IMR-90 (cell line): ENCODE measurements around the gene CACNA2D3. TPM values are rescaled to one million over a fixed set of nuclear protein-coding genes. Genes with fewer than 3 reads are reported as not detected.

ENCODE experiments used
- ATAC-seq: fragments of 200-7000 bp; cut with Tn5 transposase; 2 replicates; pipeline ENCODE4 v1.9.1; 2020; ENCODE audit warnings: low read depth, mild to moderate bottlenecking, moderate library complexity
- BruUV-seq: library from RNA; stranded (reverse); fragments of 400-500 nt; replicated peaks from 2 replicates; lab custom pipeline; 2021; lab: Mats Ljungman, UMichigan
- CTCF ChIA-PET: fragments of 300-600 bp; formaldehyde crosslinking; extraction: SDS; loops from one replicate; lab custom pipeline; 2021; ENCODE audit warnings: antibody characterized with exemption; lab: Yijun Ruan, JAX
- POLR2A ChIA-PET: fragments of 300-600 bp; sonication (Branson Sonifier 250); formaldehyde crosslinking; loops from one replicate; lab custom pipeline; 2022; ENCODE audit warnings: antibody characterized with exemption; ENCODE audit not compliant: unreplicated experiment; lab: Charles Lee
- DNase-seq: peaks from one replicate; pipeline ENCODE4 v3.0.0; 2013
- H2AFZ ChIP-seq: replicated peaks from 2 replicates; pipeline ENCODE3; 2013; ENCODE audit warnings: low read length, mild to moderate bottlenecking; ENCODE audit not compliant: poor library complexity
- H2AK5ac ChIP-seq: 2 replicates; pipeline ENCODE4 v1.6.1; 2013; ENCODE audit warnings: low read depth, low read length, inconsistent platforms
- H2AK9ac ChIP-seq: replicated peaks from 2 replicates; pipeline ENCODE3; 2013; ENCODE audit warnings: mild to moderate bottlenecking, low read depth, low read length, moderate library complexity; ENCODE audit not compliant: poor library complexity
- H2BK120ac ChIP-seq: 2 replicates; pipeline ENCODE4 v1.6.1; 2013; ENCODE audit warnings: low read depth, low read length, inconsistent platforms
- H2BK15ac ChIP-seq: 3 replicates; pipeline ENCODE4 v1.6.1; 2013; ENCODE audit warnings: low read depth, low read length, inconsistent platforms
- H2BK20ac ChIP-seq: 2 replicates; pipeline ENCODE4 v1.6.1; 2013; ENCODE audit warnings: low read depth, mild to moderate bottlenecking, inconsistent platforms, low read length, moderate library complexity
- H2BK5ac ChIP-seq: 2 replicates; pipeline ENCODE4 v1.6.1; 2013; ENCODE audit warnings: mild to moderate bottlenecking, low read depth, low read length, inconsistent platforms; ENCODE audit not compliant: poor library complexity, severe bottlenecking
- H3K14ac ChIP-seq: replicated peaks from 2 replicates; pipeline ENCODE4 v1.6.1; 2013; ENCODE audit warnings: low read depth, low read length, inconsistent platforms
- H3K18ac ChIP-seq: 2 replicates; pipeline ENCODE4 v1.6.1; 2013; ENCODE audit warnings: low read depth, low read length, control low read depth
- H3K23ac ChIP-seq: 2 replicates; pipeline ENCODE4 v1.6.1; 2013; ENCODE audit warnings: low read depth, low read length, inconsistent platforms
- H3K27ac ChIP-seq: 2 replicates; pipeline ENCODE4 v1.5.1; 2013; ENCODE audit warnings: mild to moderate bottlenecking, control low read depth, low read length; ENCODE audit not compliant: insufficient read depth
- H3K27me3 ChIP-seq: 2 replicates; pipeline ENCODE4 v1.6.1; 2013; ENCODE audit warnings: low read length; ENCODE audit not compliant: control insufficient read depth, insufficient read depth
- H3K36me3 ChIP-seq: 2 replicates; pipeline ENCODE4 v1.6.1; 2013; ENCODE audit warnings: low read length, mixed read lengths; ENCODE audit not compliant: control insufficient read depth, insufficient read depth
- H3K4ac ChIP-seq: 2 replicates; pipeline ENCODE4 v1.6.1; 2013; ENCODE audit warnings: low read depth, low read length, inconsistent platforms
- H3K4me1 ChIP-seq: 2 replicates; pipeline ENCODE4 v1.6.1; 2013; ENCODE audit warnings: low read length, mixed read lengths; ENCODE audit not compliant: control insufficient read depth, insufficient read depth
- H3K4me2 ChIP-seq: 2 replicates; pipeline ENCODE4 v1.6.1; 2013; ENCODE audit warnings: low read depth, mild to moderate bottlenecking, control low read depth, low read length, moderate library complexity
- H3K4me3 ChIP-seq: 2 replicates; pipeline ENCODE4 v1.5.1; 2013; ENCODE audit warnings: low read depth, mild to moderate bottlenecking, control low read depth, low read length, moderate library complexity; ENCODE audit not compliant: insufficient read depth
- H3K56ac ChIP-seq: 2 replicates; pipeline ENCODE4 v1.6.1; 2013; ENCODE audit warnings: low read length, inconsistent platforms; ENCODE audit not compliant: insufficient read depth; ENCODE audit errors: extremely low read depth
- H3K79me1 ChIP-seq, 2 experiments: 2 replicates each; pipeline ENCODE4 v1.6.1; 2013; ENCODE audit warnings: low read length in 2 of 2, inconsistent platforms in 1 of 2, low read depth in 1 of 2
- H3K9ac ChIP-seq: 2 replicates; pipeline ENCODE4 v1.6.1; 2013; ENCODE audit warnings: low read depth, low read length, control low read depth
- H3K9me1 ChIP-seq: 2 replicates; pipeline ENCODE4 v1.6.1; 2013; ENCODE audit warnings: low read length, inconsistent platforms; ENCODE audit not compliant: insufficient read depth
- H3K9me3 ChIP-seq: 2 replicates; pipeline ENCODE4 v1.6.1; 2013; ENCODE audit warnings: low read length; ENCODE audit not compliant: control insufficient read depth, insufficient read depth
- H4K20me1 ChIP-seq: 2 replicates; pipeline ENCODE4 v1.6.1; 2013; ENCODE audit warnings: low read length, inconsistent platforms; ENCODE audit not compliant: insufficient read depth
- H4K5ac ChIP-seq: 2 replicates; pipeline ENCODE4 v1.6.1; 2013; ENCODE audit warnings: mild to moderate bottlenecking, low read depth, low read length, control low read depth
- H4K8ac ChIP-seq, 2 experiments: 2 replicates each; pipeline ENCODE4 v1.6.1; 2013; ENCODE audit warnings: low read depth in 2 of 2, low read length in 2 of 2, control low read depth in 1 of 2, inconsistent platforms in 1 of 2
- H4K91ac ChIP-seq: 2 replicates; pipeline ENCODE4 v1.6.1; 2013; ENCODE audit warnings: low read depth, low read length, inconsistent platforms; ENCODE audit not compliant: insufficient read depth
- BHLHE40 ChIP-seq: fragments of 150-350 bp; IDR thresholded peaks from 2 replicates; pipeline ENCODE4 v1.6.1; 2016; ENCODE audit warnings: mild to moderate bottlenecking, low read depth, low read length
- CHD1 ChIP-seq: IDR thresholded peaks from 2 replicates; pipeline ENCODE4 v1.6.1; 2012; ENCODE audit warnings: low read depth, low read length, improper control_type of control experiment
- FOS ChIP-seq: fragments of 150-350 bp; IDR thresholded peaks from 2 replicates; pipeline ENCODE4 v1.6.1; 2016; ENCODE audit warnings: low read depth, low read length
- MAZ ChIP-seq: IDR thresholded peaks from 2 replicates; pipeline ENCODE4 v1.6.1; 2012; ENCODE audit warnings: low read depth, mild to moderate bottlenecking, low read length, improper control_type of control experiment, moderate library complexity, borderline replicate concordance
- MXI1 ChIP-seq: IDR thresholded peaks from 2 replicates; pipeline ENCODE4 v1.6.1; 2012; ENCODE audit warnings: low read depth, mild to moderate bottlenecking, low read length, moderate library complexity, borderline replicate concordance
- NFE2L2 ChIP-seq: fragments of 150-350 bp; IDR thresholded peaks from 2 replicates; pipeline ENCODE4 v1.6.1; 2016; ENCODE audit warnings: low read depth, mild to moderate bottlenecking, low read length
- RAD21 ChIP-seq: IDR thresholded peaks from 2 replicates; pipeline ENCODE4 v1.6.1; 2012; ENCODE audit warnings: low read length, improper control_type of control experiment
- RCOR1 ChIP-seq: IDR thresholded peaks from 2 replicates; pipeline ENCODE4 v1.6.1; 2012; ENCODE audit warnings: mild to moderate bottlenecking, low read length, improper control_type of control experiment; ENCODE audit not compliant: insufficient replicate concordance
- RFX5 ChIP-seq: IDR thresholded peaks from 2 replicates; pipeline ENCODE4 v1.8.0; 2012; ENCODE audit warnings: low read depth, mild to moderate bottlenecking, low read length, moderate library complexity
- WGBS, 2 experiments: methylation state at CpG; one replicate each; pipeline versions ENCODE4 v1.1.5 to v1.1.7; 2013; ENCODE audit warnings: missing lambda C conversion rate in 2 of 2; ENCODE audit not compliant: insufficient read length in 1 of 2; ENCODE audit errors: extremely low coverage in 2 of 2; 5-methylcytosine and 5-hydroxymethylcytosine counted together
- dilution Hi-C: fragments of 300-500 bp; cut with HindIII; formaldehyde crosslinking; loops from one replicate; pipeline ENCODE4 v1.14.3; 2018; ENCODE audit warnings: low sequenced_read_pairs; ENCODE audit not compliant: unreplicated experiment
- in situ Hi-C: fragments of 300-500 bp; cut with MboI; formaldehyde crosslinking; loops from 3 replicates; pipeline ENCODE4 v1.14.3; 2019; ENCODE audit warnings: low sequenced_read_pairs, inconsistent platforms, mixed read lengths
- intact Hi-C: fragments of 100-400 bp; cut with micrococcal nuclease; formaldehyde crosslinking; loops from 2 replicates; pipeline ENCODE4 v1.10.0; 2022
- polyA plus RNA-seq, 3 experiments: library from polyadenylated mRNA; depleted of rRNA; stranded (reverse); fragments of >200 nt; gene quantifications; 2 replicates each; pipeline ENCODE4 v1.2.3, GENCODE V29; 2012; ENCODE audit warnings: low replicate concordance in 1 of 3
- total RNA-seq: library from RNA; depleted of rRNA; stranded (reverse); fragments of >200 nt; gene quantifications from 2 replicates; pipeline ENCODE4 v1.2.3, GENCODE V29; 2012
- TF ChIP-seq, protein P1 (sequence below): fragments of 150-350 bp; IDR thresholded peaks from 2 replicates; pipeline ENCODE4 v1.6.1; 2017; ENCODE audit warnings: mild to moderate bottlenecking, antibody characterized with exemption, low read length, low read depth
- TF ChIP-seq, protein P2 (sequence below): conservative IDR thresholded peaks from 2 replicates; pipeline ENCODE4 v1.5.1; 2012; ENCODE audit warnings: mild to moderate bottlenecking, low read depth, low read length, improper control_type of control experiment

Gene CACNA2D3
- total and polyA plus RNA-seq, 2 of the 4 experiments (the other 2 are of a cell fraction) = 0.36 to 0.41 TPM

DNA sequence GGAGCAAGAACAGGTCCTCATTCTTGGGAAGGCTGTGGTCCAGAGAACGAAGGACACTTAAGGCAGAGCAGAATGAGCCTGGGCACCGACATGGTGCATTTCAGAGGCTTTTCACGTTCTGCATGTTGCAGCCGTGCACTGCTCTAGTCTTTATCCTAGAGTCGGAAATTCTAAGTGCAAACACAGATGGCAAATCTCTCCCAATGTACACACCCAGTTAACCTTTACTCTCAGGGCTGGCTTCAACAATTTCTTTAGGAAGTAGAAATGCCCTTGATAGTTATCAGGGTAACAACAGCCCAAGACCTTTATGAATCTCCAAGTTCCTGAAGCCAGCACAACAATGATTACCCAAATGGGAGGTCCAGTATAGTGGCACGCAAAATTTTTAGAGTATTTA lies 844.6 kb downstream of the CACNA2D3 start:
- Histone ChIP-seq H2BK120ac (peak overlapping the region; percentile 65), H2BK15ac (peak overlapping the region; percentile 61; the same call in 1 of the 3 replicates), H3K9ac (no peak overlapping the region), H2AK5ac (peak overlapping the region; percentile 62; the same call in 1 of the 2 replicates), H2BK20ac (peak overlapping the region; percentile 78), H3K4me3 (no peak overlapping the region), H2AFZ (no peak overlapping the region), H4K5ac (peak overlapping the region; percentile 70; the same call in 1 of the 2 replicates), H4K91ac (peak overlapping the region; percentile 55), H3K14ac (no peak overlapping the region; the same call in 1 of the 2 replicates), H3K36me3 (no peaks in the 10 kb centered on the region), H3K9me3 (no peaks in the 10 kb centered on the region), H4K8ac (peak overlapping the region; percentile 46 to 49; a peak in 2 of 4 replicates), H3K27me3 (no peaks in the 10 kb centered on the region), H3K27ac (no peak overlapping the region), H3K79me1 (no peaks in the 10 kb centered on the region; a peak in 1 of 4 replicates), H3K56ac (0 out of 2 replicates have a peak overlapping the region, but pooled peaks have one; percentile 16), H2AK9ac (no peak overlapping the region), H2BK5ac (no peak overlapping the region), H3K23ac (no peak overlapping the region), H3K18ac (peak overlapping the region; percentile 71; the same call in 1 of the 2 replicates), H3K4ac (peak overlapping the region; percentile 74), H3K9me1 (peaks cover 25% of the 10 kb centered on the region), H3K4me2 (no peak overlapping the region), H3K4me1 (peaks cover 33% of the 10 kb centered on the region), H4K20me1 (no peaks in the 10 kb centered on the region)
- ChIA-PET POLR2A (no interaction called here), CTCF (no interaction called here)
- intact Hi-C loops = loop anchor here (5.0 kb wide), 1 partner anchor 200 kb away; no protein-coding TSS in a partner anchor
- TF ChIP-seq RCOR1 (no peak), MXI1 (no peak), BHLHE40 (no peak), NFE2L2 (no peak), FOS (no peak), RFX5 (no peak), RAD21 (no peak), CHD1 (no peak), MAZ (no peak)
- TF ChIP-seq, protein P1, sequence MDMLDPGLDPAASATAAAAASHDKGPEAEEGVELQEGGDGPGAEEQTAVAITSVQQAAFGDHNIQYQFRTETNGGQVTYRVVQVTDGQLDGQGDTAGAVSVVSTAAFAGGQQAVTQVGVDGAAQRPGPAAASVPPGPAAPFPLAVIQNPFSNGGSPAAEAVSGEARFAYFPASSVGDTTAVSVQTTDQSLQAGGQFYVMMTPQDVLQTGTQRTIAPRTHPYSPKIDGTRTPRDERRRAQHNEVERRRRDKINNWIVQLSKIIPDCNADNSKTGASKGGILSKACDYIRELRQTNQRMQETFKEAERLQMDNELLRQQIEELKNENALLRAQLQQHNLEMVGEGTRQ = no peak
- TF ChIP-seq, protein P2, sequence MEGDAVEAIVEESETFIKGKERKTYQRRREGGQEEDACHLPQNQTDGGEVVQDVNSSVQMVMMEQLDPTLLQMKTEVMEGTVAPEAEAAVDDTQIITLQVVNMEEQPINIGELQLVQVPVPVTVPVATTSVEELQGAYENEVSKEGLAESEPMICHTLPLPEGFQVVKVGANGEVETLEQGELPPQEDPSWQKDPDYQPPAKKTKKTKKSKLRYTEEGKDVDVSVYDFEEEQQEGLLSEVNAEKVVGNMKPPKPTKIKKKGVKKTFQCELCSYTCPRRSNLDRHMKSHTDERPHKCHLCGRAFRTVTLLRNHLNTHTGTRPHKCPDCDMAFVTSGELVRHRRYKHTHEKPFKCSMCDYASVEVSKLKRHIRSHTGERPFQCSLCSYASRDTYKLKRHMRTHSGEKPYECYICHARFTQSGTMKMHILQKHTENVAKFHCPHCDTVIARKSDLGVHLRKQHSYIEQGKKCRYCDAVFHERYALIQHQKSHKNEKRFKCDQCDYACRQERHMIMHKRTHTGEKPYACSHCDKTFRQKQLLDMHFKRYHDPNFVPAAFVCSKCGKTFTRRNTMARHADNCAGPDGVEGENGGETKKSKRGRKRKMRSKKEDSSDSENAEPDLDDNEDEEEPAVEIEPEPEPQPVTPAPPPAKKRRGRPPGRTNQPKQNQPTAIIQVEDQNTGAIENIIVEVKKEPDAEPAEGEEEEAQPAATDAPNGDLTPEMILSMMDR = no peak
- no peak for DNase-seq
- ATAC-seq = no peak
- no TSS peak for BruUV-seq
- in situ Hi-C loops = no loop called here
- WGBS, 2 experiments = 89% methylated on average over 1 of the region's 6 CpGs; no CpG with 5 or more reads in 1 of the 2 experiments
- dilution Hi-C loops = no loop called here
